ENCODE measurements around the gene KANK4. TPM values are rescaled to one million over a fixed set of nuclear protein-coding genes. Genes with fewer than 3 reads are reported as not detected.
"Not testable (repeated sequence)": the region's sequence is repeated elsewhere in the genome, so short reads cannot be mapped to it uniquely, and the experiment has no call there.

Gene KANK4
- total and polyA plus RNA-seq, 2 donors (not counting 1 experiment from before 2014, with no cell fraction given), result not detected

DNA sequence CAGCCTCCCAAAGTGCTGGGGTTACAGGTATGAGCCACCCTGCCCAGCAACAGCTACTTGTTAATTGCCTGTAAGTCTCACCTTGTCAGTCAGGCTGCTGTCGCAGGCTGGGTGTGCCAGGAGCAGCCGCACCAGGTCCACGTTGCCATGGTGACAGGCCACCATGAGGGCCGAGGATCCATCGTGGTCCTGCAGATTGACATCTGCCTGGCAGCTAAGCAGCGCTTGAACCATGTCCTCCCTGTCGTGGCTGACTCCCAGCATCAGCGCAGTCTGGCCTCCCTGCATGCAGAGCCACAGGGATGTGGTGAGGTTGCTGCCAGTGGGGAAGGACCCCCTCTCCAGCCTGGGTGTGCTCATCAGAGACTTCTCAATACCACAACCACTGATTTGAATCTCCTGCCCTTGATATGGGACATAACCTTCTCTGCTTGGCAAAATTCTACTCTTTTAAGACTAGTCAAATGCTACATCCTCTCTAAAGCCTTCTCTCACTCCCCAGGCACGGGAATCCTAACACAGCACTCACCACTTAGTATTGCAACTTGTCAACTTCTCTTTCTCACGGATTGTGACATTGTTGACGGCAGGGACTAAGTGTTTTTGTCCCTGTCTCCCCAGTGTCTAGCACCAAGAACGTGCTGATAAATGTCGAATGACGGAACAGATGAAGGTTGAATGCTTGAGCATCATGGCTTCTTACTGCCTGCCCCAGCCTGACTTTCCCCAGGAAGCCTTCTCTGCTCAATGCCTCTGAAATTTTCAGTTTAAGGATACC lies 71.7 kb downstream of the KANK4 start:
- no peak for DNase-seq (ENCODE audit: low read depth in 2 of 2)
- Histone ChIP-seq H3K27me3 (ENCODE audit: control insufficient read depth, insufficient read depth, low read length) (no peaks in the 10 kb centered on the region), H3K36me3 (ENCODE audit: control insufficient read depth, insufficient read depth, low read length) (no peaks in the 10 kb centered on the region), H4K20me1 (ENCODE audit: control insufficient read depth, extremely low read depth, insufficient read depth, low read length) (no peaks in the 10 kb centered on the region), H3K9me3 (ENCODE audit: control insufficient read depth, insufficient read depth, low read depth, low read length) (no peaks in the 10 kb centered on the region), H3K4me2 (ENCODE audit: extremely low read depth, insufficient read depth, low read length) (no peak overlapping the region), H3K4me1 (ENCODE audit: control insufficient read depth, extremely low read depth, insufficient read depth, low read length) (no peaks in the 10 kb centered on the region), H3K4me3 (replicated peaks in 1 of 4; ENCODE audit: control extremely low read depth in 1 of 4, insufficient read depth in 1 of 4, low read depth in 3 of 4, low read length in 4 of 4) (no peak overlapping the region), H3K27ac (ENCODE audit: insufficient read depth, low read length) (no peak overlapping the region), H2AFZ (ENCODE audit: low read length) (no peak overlapping the region), H3K9ac (ENCODE audit: insufficient read depth, low read length) (no peak overlapping the region), H3K79me2 (ENCODE audit: control insufficient read depth, insufficient read depth, low read length) (no peaks in the 10 kb centered on the region)
- TF ChIP-seq, protein P1, sequence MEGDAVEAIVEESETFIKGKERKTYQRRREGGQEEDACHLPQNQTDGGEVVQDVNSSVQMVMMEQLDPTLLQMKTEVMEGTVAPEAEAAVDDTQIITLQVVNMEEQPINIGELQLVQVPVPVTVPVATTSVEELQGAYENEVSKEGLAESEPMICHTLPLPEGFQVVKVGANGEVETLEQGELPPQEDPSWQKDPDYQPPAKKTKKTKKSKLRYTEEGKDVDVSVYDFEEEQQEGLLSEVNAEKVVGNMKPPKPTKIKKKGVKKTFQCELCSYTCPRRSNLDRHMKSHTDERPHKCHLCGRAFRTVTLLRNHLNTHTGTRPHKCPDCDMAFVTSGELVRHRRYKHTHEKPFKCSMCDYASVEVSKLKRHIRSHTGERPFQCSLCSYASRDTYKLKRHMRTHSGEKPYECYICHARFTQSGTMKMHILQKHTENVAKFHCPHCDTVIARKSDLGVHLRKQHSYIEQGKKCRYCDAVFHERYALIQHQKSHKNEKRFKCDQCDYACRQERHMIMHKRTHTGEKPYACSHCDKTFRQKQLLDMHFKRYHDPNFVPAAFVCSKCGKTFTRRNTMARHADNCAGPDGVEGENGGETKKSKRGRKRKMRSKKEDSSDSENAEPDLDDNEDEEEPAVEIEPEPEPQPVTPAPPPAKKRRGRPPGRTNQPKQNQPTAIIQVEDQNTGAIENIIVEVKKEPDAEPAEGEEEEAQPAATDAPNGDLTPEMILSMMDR (conservative IDR thresholded peaks at IDR 0.05 in 1 of 2, IDR thresholded peaks at IDR 0.05 in 1 of 2; ENCODE audit: low read depth in 1 of 2, low read length in 2 of 2), result no peak
- no peak for TF ChIP-seq EZH2 (IDR thresholded peaks at IDR 0.05; ENCODE audit: low read length, missing control alignments)

DNA sequence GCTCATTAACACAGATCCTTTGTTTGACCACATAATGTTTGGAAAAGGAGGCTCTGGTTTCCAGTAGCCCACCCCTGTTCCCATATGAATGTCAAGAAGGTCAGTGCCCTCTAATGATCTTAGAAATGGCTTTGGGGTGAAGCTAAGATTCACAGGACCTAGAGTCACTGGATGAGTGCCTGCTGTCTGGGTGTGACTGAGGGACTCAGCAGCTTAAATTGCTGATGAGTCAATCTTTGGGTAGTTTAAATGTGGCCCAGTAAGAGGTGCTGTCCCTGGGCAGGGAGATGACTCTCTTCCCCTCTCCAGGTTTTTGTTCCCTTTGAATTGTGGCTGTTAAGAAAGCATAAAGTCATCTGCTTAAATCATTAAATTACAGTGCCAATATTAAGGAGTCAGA lies 74.0 kb downstream of the KANK4 start:
- no peaks in the 10 kb centered on the region for H3K4me1 ChIP-seq (ENCODE audit: control insufficient read depth, extremely low read depth, insufficient read depth, low read length)
- no peaks in the 10 kb centered on the region for H3K36me3 ChIP-seq (ENCODE audit: control insufficient read depth, insufficient read depth, low read length)
- H2AFZ ChIP-seq (ENCODE audit: low read length), result no peak overlapping the region
- H4K20me1 ChIP-seq (ENCODE audit: control insufficient read depth, extremely low read depth, insufficient read depth, low read length), result no peaks in the 10 kb centered on the region
- no peaks in the 10 kb centered on the region for H3K79me2 ChIP-seq (ENCODE audit: control insufficient read depth, insufficient read depth, low read length)
- DNase-seq (ENCODE audit: low read depth in 2 of 2), result no peak
- no peaks in the 10 kb centered on the region for H3K27me3 ChIP-seq (ENCODE audit: control insufficient read depth, insufficient read depth, low read length)
- no peak overlapping the region for H3K4me2 ChIP-seq (ENCODE audit: extremely low read depth, insufficient read depth, low read length)
- no peak for TF ChIP-seq EZH2 (IDR thresholded peaks at IDR 0.05; ENCODE audit: low read length, missing control alignments)
- TF ChIP-seq, protein P1 (conservative IDR thresholded peaks at IDR 0.05 in 1 of 2, IDR thresholded peaks at IDR 0.05 in 1 of 2; ENCODE audit: low read depth in 1 of 2, low read length in 2 of 2), result no peak
- H3K27ac ChIP-seq (ENCODE audit: insufficient read depth, low read length), result no peak overlapping the region
- no peaks in the 10 kb centered on the region for H3K9me3 ChIP-seq (ENCODE audit: control insufficient read depth, insufficient read depth, low read depth, low read length)
- no peak overlapping the region for H3K9ac ChIP-seq (ENCODE audit: insufficient read depth, low read length)
- no peak overlapping the region for H3K4me3 ChIP-seq (replicated peaks in 1 of 4; ENCODE audit: control extremely low read depth in 1 of 4, insufficient read depth in 1 of 4, low read depth in 3 of 4, low read length in 4 of 4)

DNA sequence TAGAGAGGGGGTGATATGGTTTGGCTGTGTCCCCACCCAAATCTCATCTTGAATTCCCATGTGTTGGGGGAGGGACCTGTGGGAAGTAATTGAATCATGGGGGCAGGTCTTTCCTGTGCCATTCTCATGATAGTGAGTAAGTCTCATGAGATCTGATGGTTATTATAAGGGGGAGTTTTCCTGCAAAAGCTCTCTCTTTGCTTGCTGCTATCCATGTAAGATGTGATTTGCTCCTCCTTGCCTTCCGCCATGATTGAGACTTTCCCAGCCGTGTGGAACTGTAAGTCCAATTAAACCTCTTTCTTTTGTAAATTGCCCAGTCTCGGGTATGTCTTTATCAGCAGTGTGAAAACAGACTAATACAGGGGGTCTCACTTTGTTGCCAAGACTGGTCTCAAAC lies 74.9 kb downstream of the KANK4 start:
- H3K27ac ChIP-seq (ENCODE audit: insufficient read depth, low read length); H3K79me2 ChIP-seq (ENCODE audit: control insufficient read depth, insufficient read depth, low read length); H2AFZ ChIP-seq (ENCODE audit: low read length); H3K36me3 ChIP-seq (ENCODE audit: control insufficient read depth, insufficient read depth, low read length); H4K20me1 ChIP-seq (ENCODE audit: control insufficient read depth, extremely low read depth, insufficient read depth, low read length); H3K27me3 ChIP-seq (ENCODE audit: control insufficient read depth, insufficient read depth, low read length); H3K9ac ChIP-seq (ENCODE audit: insufficient read depth, low read length); H3K4me1 ChIP-seq (ENCODE audit: control insufficient read depth, extremely low read depth, insufficient read depth, low read length); DNase-seq (ENCODE audit: low read depth in 2 of 2); H3K9me3 ChIP-seq (ENCODE audit: control insufficient read depth, insufficient read depth, low read depth, low read length); H3K4me2 ChIP-seq (ENCODE audit: extremely low read depth, insufficient read depth, low read length); H3K4me3 ChIP-seq (replicated peaks in 1 of 4; ENCODE audit: control extremely low read depth in 1 of 4, insufficient read depth in 1 of 4, low read depth in 3 of 4, low read length in 4 of 4): not testable (repeated sequence)

Measured in fibroblast of lung (primary cell).